IMR-90 (cell line): Measurements from ENCODE around the gene MYL10. TPM values are rescaled to one million over a fixed set of nuclear protein-coding genes. Genes with fewer than 3 reads are reported as not detected.

Experiments
- ATAC-seq: fragments of 200-7000 bp; cut with Tn5 transposase; 2 replicates; pipeline ENCODE4 v1.9.1; 2020; ENCODE audit warnings: low read depth, mild to moderate bottlenecking, moderate library complexity
- BruUV-seq: library from RNA; stranded (reverse); fragments of 400-500 nt; replicated peaks from 2 replicates; lab custom pipeline; 2021; lab: Mats Ljungman, UMichigan
- CTCF ChIA-PET: fragments of 300-600 bp; formaldehyde crosslinking; extraction: SDS; loops from one replicate; lab custom pipeline; 2021; ENCODE audit warnings: antibody characterized with exemption; lab: Yijun Ruan, JAX
- POLR2A ChIA-PET: fragments of 300-600 bp; sonication (Branson Sonifier 250); formaldehyde crosslinking; loops from one replicate; lab custom pipeline; 2022; ENCODE audit warnings: antibody characterized with exemption; ENCODE audit not compliant: unreplicated experiment; lab: Charles Lee
- DNase-seq: peaks from one replicate; pipeline ENCODE4 v3.0.0; 2013
- H2AFZ ChIP-seq: replicated peaks from 2 replicates; pipeline ENCODE3; 2013; ENCODE audit warnings: low read length, mild to moderate bottlenecking; ENCODE audit not compliant: poor library complexity
- H2AK5ac ChIP-seq: 2 replicates; pipeline ENCODE4 v1.6.1; 2013; ENCODE audit warnings: low read depth, low read length, inconsistent platforms
- H2AK9ac ChIP-seq: replicated peaks from 2 replicates; pipeline ENCODE3; 2013; ENCODE audit warnings: mild to moderate bottlenecking, low read depth, low read length, moderate library complexity; ENCODE audit not compliant: poor library complexity
- H2BK120ac ChIP-seq: 2 replicates; pipeline ENCODE4 v1.6.1; 2013; ENCODE audit warnings: low read depth, low read length, inconsistent platforms
- H2BK15ac ChIP-seq: 3 replicates; pipeline ENCODE4 v1.6.1; 2013; ENCODE audit warnings: low read depth, low read length, inconsistent platforms
- H2BK20ac ChIP-seq: 2 replicates; pipeline ENCODE4 v1.6.1; 2013; ENCODE audit warnings: low read depth, mild to moderate bottlenecking, inconsistent platforms, low read length, moderate library complexity
- H2BK5ac ChIP-seq: 2 replicates; pipeline ENCODE4 v1.6.1; 2013; ENCODE audit warnings: mild to moderate bottlenecking, low read depth, low read length, inconsistent platforms; ENCODE audit not compliant: poor library complexity, severe bottlenecking
- H3K14ac ChIP-seq: replicated peaks from 2 replicates; pipeline ENCODE4 v1.6.1; 2013; ENCODE audit warnings: low read depth, low read length, inconsistent platforms
- H3K18ac ChIP-seq: 2 replicates; pipeline ENCODE4 v1.6.1; 2013; ENCODE audit warnings: low read depth, low read length, control low read depth
- H3K23ac ChIP-seq: 2 replicates; pipeline ENCODE4 v1.6.1; 2013; ENCODE audit warnings: low read depth, low read length, inconsistent platforms
- H3K27ac ChIP-seq: 2 replicates; pipeline ENCODE4 v1.5.1; 2013; ENCODE audit warnings: mild to moderate bottlenecking, control low read depth, low read length; ENCODE audit not compliant: insufficient read depth
- H3K27me3 ChIP-seq: 2 replicates; pipeline ENCODE4 v1.6.1; 2013; ENCODE audit warnings: low read length; ENCODE audit not compliant: control insufficient read depth, insufficient read depth
- H3K36me3 ChIP-seq: 2 replicates; pipeline ENCODE4 v1.6.1; 2013; ENCODE audit warnings: low read length, mixed read lengths; ENCODE audit not compliant: control insufficient read depth, insufficient read depth
- H3K4ac ChIP-seq: 2 replicates; pipeline ENCODE4 v1.6.1; 2013; ENCODE audit warnings: low read depth, low read length, inconsistent platforms
- H3K4me1 ChIP-seq: 2 replicates; pipeline ENCODE4 v1.6.1; 2013; ENCODE audit warnings: low read length, mixed read lengths; ENCODE audit not compliant: control insufficient read depth, insufficient read depth
- H3K4me2 ChIP-seq: 2 replicates; pipeline ENCODE4 v1.6.1; 2013; ENCODE audit warnings: low read depth, mild to moderate bottlenecking, control low read depth, low read length, moderate library complexity
- H3K4me3 ChIP-seq: 2 replicates; pipeline ENCODE4 v1.5.1; 2013; ENCODE audit warnings: low read depth, mild to moderate bottlenecking, control low read depth, low read length, moderate library complexity; ENCODE audit not compliant: insufficient read depth
- H3K56ac ChIP-seq: 2 replicates; pipeline ENCODE4 v1.6.1; 2013; ENCODE audit warnings: low read length, inconsistent platforms; ENCODE audit not compliant: insufficient read depth; ENCODE audit errors: extremely low read depth
- H3K79me1 ChIP-seq, 2 experiments: 2 replicates each; pipeline ENCODE4 v1.6.1; 2013; ENCODE audit warnings: low read length in 2 of 2, inconsistent platforms in 1 of 2, low read depth in 1 of 2
- H3K9ac ChIP-seq: 2 replicates; pipeline ENCODE4 v1.6.1; 2013; ENCODE audit warnings: low read depth, low read length, control low read depth
- H3K9me1 ChIP-seq: 2 replicates; pipeline ENCODE4 v1.6.1; 2013; ENCODE audit warnings: low read length, inconsistent platforms; ENCODE audit not compliant: insufficient read depth
- H3K9me3 ChIP-seq: 2 replicates; pipeline ENCODE4 v1.6.1; 2013; ENCODE audit warnings: low read length; ENCODE audit not compliant: control insufficient read depth, insufficient read depth
- H4K20me1 ChIP-seq: 2 replicates; pipeline ENCODE4 v1.6.1; 2013; ENCODE audit warnings: low read length, inconsistent platforms; ENCODE audit not compliant: insufficient read depth
- H4K5ac ChIP-seq: 2 replicates; pipeline ENCODE4 v1.6.1; 2013; ENCODE audit warnings: mild to moderate bottlenecking, low read depth, low read length, control low read depth
- H4K8ac ChIP-seq, 2 experiments: 2 replicates each; pipeline ENCODE4 v1.6.1; 2013; ENCODE audit warnings: low read depth in 2 of 2, low read length in 2 of 2, control low read depth in 1 of 2, inconsistent platforms in 1 of 2
- H4K91ac ChIP-seq: 2 replicates; pipeline ENCODE4 v1.6.1; 2013; ENCODE audit warnings: low read depth, low read length, inconsistent platforms; ENCODE audit not compliant: insufficient read depth
- BHLHE40 ChIP-seq: fragments of 150-350 bp; IDR thresholded peaks from 2 replicates; pipeline ENCODE4 v1.6.1; 2016; ENCODE audit warnings: mild to moderate bottlenecking, low read depth, low read length
- CHD1 ChIP-seq: IDR thresholded peaks from 2 replicates; pipeline ENCODE4 v1.6.1; 2012; ENCODE audit warnings: low read depth, low read length, improper control_type of control experiment
- CTCF ChIP-seq: conservative IDR thresholded peaks from 2 replicates; pipeline ENCODE4 v1.5.1; 2012; ENCODE audit warnings: mild to moderate bottlenecking, low read depth, low read length, improper control_type of control experiment
- FOS ChIP-seq: fragments of 150-350 bp; IDR thresholded peaks from 2 replicates; pipeline ENCODE4 v1.6.1; 2016; ENCODE audit warnings: low read depth, low read length
- MAFK ChIP-seq: IDR thresholded peaks from 2 replicates; pipeline ENCODE4 v1.6.1; 2012; ENCODE audit warnings: low read depth, low read length, improper control_type of control experiment
- MXI1 ChIP-seq: IDR thresholded peaks from 2 replicates; pipeline ENCODE4 v1.6.1; 2012; ENCODE audit warnings: low read depth, mild to moderate bottlenecking, low read length, moderate library complexity, borderline replicate concordance
- NFE2L2 ChIP-seq: fragments of 150-350 bp; IDR thresholded peaks from 2 replicates; pipeline ENCODE4 v1.6.1; 2016; ENCODE audit warnings: low read depth, mild to moderate bottlenecking, low read length
- POLR2A ChIP-seq: IDR thresholded peaks from 2 replicates; pipeline ENCODE4 v1.6.1; 2012; ENCODE audit warnings: mild to moderate bottlenecking, low read depth, low read length
- RCOR1 ChIP-seq: IDR thresholded peaks from 2 replicates; pipeline ENCODE4 v1.6.1; 2012; ENCODE audit warnings: mild to moderate bottlenecking, low read length, improper control_type of control experiment; ENCODE audit not compliant: insufficient replicate concordance
- USF2 ChIP-seq: fragments of 150-350 bp; IDR thresholded peaks from 2 replicates; pipeline ENCODE4 v1.6.1; 2017; ENCODE audit warnings: mild to moderate bottlenecking, antibody characterized with exemption, low read length, low read depth
- WGBS, 2 experiments: methylation state at CpG; one replicate each; pipeline versions ENCODE4 v1.1.5 to v1.1.7; 2013; ENCODE audit warnings: missing lambda C conversion rate in 2 of 2; ENCODE audit not compliant: insufficient read length in 1 of 2; ENCODE audit errors: extremely low coverage in 2 of 2; 5-methylcytosine and 5-hydroxymethylcytosine counted together
- dilution Hi-C: fragments of 300-500 bp; cut with HindIII; formaldehyde crosslinking; loops from one replicate; pipeline ENCODE4 v1.14.3; 2018; ENCODE audit warnings: low sequenced_read_pairs; ENCODE audit not compliant: unreplicated experiment
- in situ Hi-C: fragments of 300-500 bp; cut with MboI; formaldehyde crosslinking; loops from 3 replicates; pipeline ENCODE4 v1.14.3; 2019; ENCODE audit warnings: low sequenced_read_pairs, inconsistent platforms, mixed read lengths
- intact Hi-C: fragments of 100-400 bp; cut with micrococcal nuclease; formaldehyde crosslinking; loops from 2 replicates; pipeline ENCODE4 v1.10.0; 2022
- polyA plus RNA-seq, 3 experiments: library from polyadenylated mRNA; depleted of rRNA; stranded (reverse); fragments of >200 nt; gene quantifications; 2 replicates each; pipeline ENCODE4 v1.2.3, GENCODE V29; 2012; ENCODE audit warnings: low replicate concordance in 1 of 3
- total RNA-seq: library from RNA; depleted of rRNA; stranded (reverse); fragments of >200 nt; gene quantifications from 2 replicates; pipeline ENCODE4 v1.2.3, GENCODE V29; 2012

MYL10 gene
- total and polyA plus RNA-seq, 2 of the 4 experiments (the other 2 are of a cell fraction): not detected

GRCh38 chr7:101663747-101664146 lies 34.7 kb upstream of the MYL10 start:
- Histone ChIP-seq H3K9me3 (peaks cover 2% of the 10 kb centered on the region), H3K36me3 (no peaks in the 10 kb centered on the region), H3K4ac (no peak overlapping the region), H3K4me3 (no peak overlapping the region), H3K4me1 (no peaks in the 10 kb centered on the region), H3K14ac (no peak overlapping the region), H4K5ac (no peak overlapping the region), H3K56ac (no peak overlapping the region), H3K9me1 (no peaks in the 10 kb centered on the region), H4K20me1 (no peaks in the 10 kb centered on the region), H2BK5ac (no peak overlapping the region), H2AFZ (no peak overlapping the region), H3K9ac (no peak overlapping the region), H2AK5ac (no peak overlapping the region), H3K4me2 (no peak overlapping the region), H3K27me3 (peaks cover 51% of the 10 kb centered on the region), H2BK15ac (no peak overlapping the region), H2BK20ac (no peak overlapping the region), H3K79me1 (no peaks in the 10 kb centered on the region), H2AK9ac (no peak overlapping the region), H4K8ac (no peak overlapping the region), H3K18ac (no peak overlapping the region), H3K23ac (no peak overlapping the region), H3K27ac (no peak overlapping the region), H2BK120ac (no peak overlapping the region), H4K91ac (no peak overlapping the region)
- DNase-seq (no peak), ATAC-seq (no peak)
- TF ChIP-seq NFE2L2: no peak
- no peak for TF ChIP-seq CTCF
- TF ChIP-seq MAFK: no peak
- TF ChIP-seq MXI1: no peak
- no peak for TF ChIP-seq USF2
- no peak for TF ChIP-seq CHD1
- TF ChIP-seq FOS: no peak
- no peak for TF ChIP-seq POLR2A
- no peak for TF ChIP-seq RCOR1
- no peak for TF ChIP-seq BHLHE40
- POLR2A ChIA-PET: no interaction called here
- BruUV-seq: no TSS peak
- in situ Hi-C loops (no loop called here), intact Hi-C loops (no loop called here), dilution Hi-C loops (no loop called here)
- WGBS, 2 experiments: 75% methylated on average over 2 of the region's 6 CpGs; no CpG with 5 or more reads in 1 of the 2 experiments
- CTCF ChIA-PET: no interaction called here
